ENCODE data around the gene PRDM16. TPM values are rescaled to one million over a fixed set of nuclear protein-coding genes. Genes with fewer than 3 reads are reported as not detected.

The PRDM16 gene
- total RNA-seq, 1 donor from 2014 or later = 5.6 TPM

DNA sequence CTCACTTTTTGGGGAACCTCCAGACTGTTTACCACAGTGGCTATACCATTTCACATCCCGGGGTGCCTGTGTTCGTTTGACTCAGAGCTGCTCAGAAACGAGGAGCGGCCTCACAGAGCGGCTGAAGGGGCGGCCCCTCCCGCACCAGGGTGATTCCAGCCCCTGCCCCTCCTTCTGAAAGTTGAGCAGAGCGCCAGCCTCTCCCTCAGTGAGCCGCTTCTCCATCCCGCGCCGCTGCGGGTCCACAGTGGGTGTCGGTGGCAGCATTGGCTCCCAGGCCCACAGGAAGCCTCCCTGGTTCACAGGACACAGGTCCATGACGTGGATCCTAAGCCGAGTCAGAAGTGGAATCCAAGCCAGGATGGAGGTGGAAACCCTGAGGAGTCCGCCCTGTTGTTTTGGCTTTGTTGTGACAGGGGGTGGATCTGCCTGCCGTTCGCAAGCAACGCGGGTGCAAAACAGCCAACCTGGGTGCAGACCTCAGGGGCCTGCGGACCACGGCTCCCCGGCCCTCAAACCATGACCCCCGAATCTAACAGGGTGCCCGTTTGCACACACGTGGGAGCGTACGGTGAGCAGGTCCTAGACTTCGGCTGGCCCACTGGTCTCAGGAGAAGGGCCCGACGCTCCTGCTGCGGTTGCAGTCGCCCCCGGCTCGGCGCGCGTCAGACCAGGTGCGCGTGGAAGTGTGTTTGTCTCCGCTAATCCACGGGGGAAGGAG lies 198.7 kb downstream of the PRDM16 start:
- Histone ChIP-seq H3K4me3 (ENCODE audit: low read depth, low read length) (no peak overlapping the region), H3K36me3 (ENCODE audit: control insufficient read depth, insufficient read depth, low read length) (no peaks in the 10 kb centered on the region), H3K27me3 (ENCODE audit: control insufficient read depth, insufficient read depth, low read length) (peaks cover 9% of the 10 kb centered on the region)
- no peak for DNase-seq (ENCODE audit: low read depth)
- TF ChIP-seq, protein P1, sequence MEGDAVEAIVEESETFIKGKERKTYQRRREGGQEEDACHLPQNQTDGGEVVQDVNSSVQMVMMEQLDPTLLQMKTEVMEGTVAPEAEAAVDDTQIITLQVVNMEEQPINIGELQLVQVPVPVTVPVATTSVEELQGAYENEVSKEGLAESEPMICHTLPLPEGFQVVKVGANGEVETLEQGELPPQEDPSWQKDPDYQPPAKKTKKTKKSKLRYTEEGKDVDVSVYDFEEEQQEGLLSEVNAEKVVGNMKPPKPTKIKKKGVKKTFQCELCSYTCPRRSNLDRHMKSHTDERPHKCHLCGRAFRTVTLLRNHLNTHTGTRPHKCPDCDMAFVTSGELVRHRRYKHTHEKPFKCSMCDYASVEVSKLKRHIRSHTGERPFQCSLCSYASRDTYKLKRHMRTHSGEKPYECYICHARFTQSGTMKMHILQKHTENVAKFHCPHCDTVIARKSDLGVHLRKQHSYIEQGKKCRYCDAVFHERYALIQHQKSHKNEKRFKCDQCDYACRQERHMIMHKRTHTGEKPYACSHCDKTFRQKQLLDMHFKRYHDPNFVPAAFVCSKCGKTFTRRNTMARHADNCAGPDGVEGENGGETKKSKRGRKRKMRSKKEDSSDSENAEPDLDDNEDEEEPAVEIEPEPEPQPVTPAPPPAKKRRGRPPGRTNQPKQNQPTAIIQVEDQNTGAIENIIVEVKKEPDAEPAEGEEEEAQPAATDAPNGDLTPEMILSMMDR (IDR thresholded peaks at IDR 0.05; ENCODE audit: insufficient read depth, low read length, poor library complexity, severe bottlenecking) = no peak

DNA sequence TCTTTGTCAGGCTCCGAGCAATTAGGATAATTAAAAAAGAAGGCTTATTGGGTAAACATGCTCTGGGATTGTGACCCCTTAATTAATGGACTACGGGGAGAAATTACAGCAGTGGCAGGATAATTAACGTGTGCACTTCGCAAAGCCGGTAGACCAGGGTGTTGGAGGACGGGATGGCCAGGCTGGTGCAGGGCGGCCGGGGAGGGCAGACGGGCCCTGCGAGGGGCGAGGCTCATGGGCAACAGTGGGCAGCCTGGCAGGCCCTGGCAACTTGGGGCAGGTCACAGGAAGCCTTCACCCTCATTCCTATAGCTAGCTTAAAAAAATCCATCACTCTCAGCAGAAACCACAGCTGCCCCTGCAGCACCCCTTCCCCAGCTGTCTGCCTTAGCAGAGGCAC lies 199.3 kb downstream of the PRDM16 start:
- no peak overlapping the region for H3K4me3 ChIP-seq (ENCODE audit: low read depth, low read length)
- H3K27me3 ChIP-seq (ENCODE audit: control insufficient read depth, insufficient read depth, low read length) = peaks cover 9% of the 10 kb centered on the region
- no peaks in the 10 kb centered on the region for H3K36me3 ChIP-seq (ENCODE audit: control insufficient read depth, insufficient read depth, low read length)
- TF ChIP-seq, protein P1 (IDR thresholded peaks at IDR 0.05; ENCODE audit: insufficient read depth, low read length, poor library complexity, severe bottlenecking) = no peak
- no peak for DNase-seq (ENCODE audit: low read depth)

DNA sequence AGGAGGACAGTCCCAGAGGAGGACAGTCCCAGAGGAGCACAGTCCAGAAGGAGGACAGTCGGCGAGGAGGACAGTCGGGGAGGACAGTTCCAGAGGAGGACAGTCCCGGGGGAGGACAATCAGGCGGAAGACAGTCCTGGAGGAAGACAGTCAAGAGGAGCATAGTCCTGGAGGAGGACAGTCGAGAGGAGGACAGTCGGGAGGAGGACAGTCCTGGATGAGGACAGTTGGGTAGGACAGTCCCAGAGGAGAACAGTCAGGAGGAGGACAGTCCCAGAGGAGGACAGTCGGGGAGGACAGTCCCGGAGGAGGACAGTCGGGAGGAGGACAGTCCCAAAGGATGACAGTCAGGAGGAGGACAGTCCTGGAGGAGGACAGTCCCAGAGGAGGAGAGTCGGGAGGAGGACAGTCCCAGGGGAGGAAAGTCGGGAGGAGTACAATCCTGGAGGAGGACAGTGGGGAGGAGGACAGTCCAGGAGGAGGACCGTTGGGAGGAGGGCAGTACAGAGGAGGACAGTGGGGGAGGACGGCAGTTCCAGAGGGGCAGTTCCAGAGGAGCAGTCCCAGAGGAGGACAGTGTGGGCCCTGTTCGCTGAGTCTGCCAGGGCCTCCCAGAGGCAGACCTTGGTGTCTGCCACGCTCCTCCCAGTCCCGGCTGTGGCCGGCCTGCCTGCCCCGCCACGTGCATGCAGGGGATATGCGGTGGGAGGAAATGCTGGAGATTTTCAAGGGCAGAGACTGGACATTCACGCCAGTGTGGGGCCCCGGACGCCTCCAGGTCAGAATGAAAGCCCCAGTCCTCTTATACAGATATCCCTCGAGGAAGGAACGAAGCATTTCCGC lies 201.6 kb downstream of the PRDM16 start:
- TF ChIP-seq, protein P1 (IDR thresholded peaks at IDR 0.05; ENCODE audit: insufficient read depth, low read length, poor library complexity, severe bottlenecking) = no peak
- Histone ChIP-seq H3K4me3 (ENCODE audit: low read depth, low read length) (no peak overlapping the region), H3K36me3 (ENCODE audit: control insufficient read depth, insufficient read depth, low read length) (no peaks in the 10 kb centered on the region), H3K27me3 (ENCODE audit: control insufficient read depth, insufficient read depth, low read length) (peaks cover 6% of the 10 kb centered on the region)
- DNase-seq (ENCODE audit: low read depth) = no peak

DNA sequence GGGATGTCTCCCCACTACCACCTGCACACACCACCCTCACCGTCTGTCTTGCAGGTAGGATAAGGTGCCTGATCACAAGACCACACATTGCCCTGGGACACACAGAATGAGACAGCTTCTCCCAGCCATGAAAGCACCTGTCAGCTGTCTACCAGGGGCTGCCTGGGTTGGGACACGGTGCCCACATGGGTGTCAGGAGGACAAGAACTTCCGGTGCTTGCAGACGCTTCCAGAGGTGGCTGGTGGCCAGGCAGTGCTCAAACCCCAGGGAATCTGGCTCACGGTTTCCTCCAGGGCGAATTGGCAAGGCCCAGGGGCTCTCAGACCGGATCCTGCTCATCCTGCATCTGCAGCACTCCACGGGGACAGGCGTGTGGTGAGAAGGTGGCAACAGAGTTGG lies 202.9 kb downstream of the PRDM16 start:
- TF ChIP-seq, protein P1 (IDR thresholded peaks at IDR 0.05; ENCODE audit: insufficient read depth, low read length, poor library complexity, severe bottlenecking) = no peak
- Histone ChIP-seq H3K4me3 (ENCODE audit: low read depth, low read length) (no peak overlapping the region), H3K27me3 (ENCODE audit: control insufficient read depth, insufficient read depth, low read length) (peaks cover 2% of the 10 kb centered on the region), H3K36me3 (ENCODE audit: control insufficient read depth, insufficient read depth, low read length) (no peaks in the 10 kb centered on the region)
- DNase-seq (ENCODE audit: low read depth) = no peak

- no peak for DNase-seq (ENCODE audit: low read depth)
- peaks cover 2% of the 10 kb centered on the region for H3K27me3 ChIP-seq (ENCODE audit: control insufficient read depth, insufficient read depth, low read length)
- TF ChIP-seq, protein P1 (IDR thresholded peaks at IDR 0.05; ENCODE audit: insufficient read depth, low read length, poor library complexity, severe bottlenecking) = no peak
- H3K36me3 ChIP-seq (ENCODE audit: control insufficient read depth, insufficient read depth, low read length) = no peaks in the 10 kb centered on the region
- H3K4me3 ChIP-seq (ENCODE audit: low read depth, low read length) = no peak overlapping the region
Measured at GRCh38 chr1:3272321-3273045, 203.5 kb downstream of the PRDM16 start.

Data from kidney epithelial cell (primary cell).